GM21529 (cell line): ENCODE measurements around the gene AKAP10.
"Not testable (repeated sequence)": the region's sequence is repeated elsewhere in the genome, so short reads cannot be mapped to it uniquely, and the experiment has no call there.

Experiments
- ATAC-seq: cut with Tn5 transposase; IDR thresholded peaks from one replicate; pipeline ENCODE4 v1.9.1; 2021; ENCODE audit not compliant: unreplicated experiment

Gene AKAP10

GRCh38 chr17:19933628-19934027 is 44.0 kb downstream of the AKAP10 start:
- no peak for ATAC-seq

DNA sequence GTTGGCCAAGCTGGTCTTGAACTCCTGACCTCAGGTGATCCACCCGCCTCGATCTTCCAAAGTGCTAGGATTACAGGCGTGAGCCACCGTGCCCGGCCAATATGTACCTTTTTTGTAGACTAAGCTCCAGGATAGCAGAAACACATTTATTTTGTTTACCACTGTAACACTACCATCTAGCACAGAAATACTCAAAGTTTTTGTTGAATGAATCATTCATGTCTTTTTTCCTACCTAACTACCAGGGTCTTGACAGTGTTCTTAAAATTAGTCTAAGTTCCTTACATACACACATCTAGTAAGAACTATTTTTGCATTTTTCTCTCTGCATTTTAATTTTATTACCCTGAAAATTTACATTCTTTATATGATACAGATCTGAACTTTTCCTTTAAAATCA is 44.4 kb downstream of the AKAP10 start:
- ATAC-seq, result no peak

GRCh38 chr17:19928299-19928698 is 49.3 kb downstream of the AKAP10 start:
- ATAC-seq, result no peak

- ATAC-seq, result no peak
These were observed 62.2 kb downstream of the AKAP10 start for GRCh38 chr17:19915245-19915978.

DNA sequence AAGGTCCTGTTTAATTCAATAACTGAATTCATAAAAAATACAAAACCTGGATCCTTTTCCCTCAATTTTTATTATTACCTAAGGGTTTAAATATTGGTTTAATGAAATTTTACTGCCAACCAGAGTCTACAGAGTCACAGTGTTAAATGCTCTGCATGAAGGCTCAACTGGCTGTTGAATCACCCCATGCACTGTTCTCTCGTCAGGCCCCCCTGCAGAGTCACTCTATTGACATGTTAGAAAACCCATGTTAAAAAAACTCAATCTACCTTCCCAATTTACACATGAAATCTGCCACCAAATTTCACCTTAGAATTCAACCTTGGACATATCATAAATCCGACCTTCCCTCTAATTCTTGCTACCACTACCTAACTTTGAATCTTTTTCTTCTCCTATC is 66.6 kb downstream of the AKAP10 start:
- ATAC-seq, result no peak

- no peak for ATAC-seq
These were observed 68.5 kb downstream of the AKAP10 start for GRCh38 chr17:19909139-19909538.

DNA sequence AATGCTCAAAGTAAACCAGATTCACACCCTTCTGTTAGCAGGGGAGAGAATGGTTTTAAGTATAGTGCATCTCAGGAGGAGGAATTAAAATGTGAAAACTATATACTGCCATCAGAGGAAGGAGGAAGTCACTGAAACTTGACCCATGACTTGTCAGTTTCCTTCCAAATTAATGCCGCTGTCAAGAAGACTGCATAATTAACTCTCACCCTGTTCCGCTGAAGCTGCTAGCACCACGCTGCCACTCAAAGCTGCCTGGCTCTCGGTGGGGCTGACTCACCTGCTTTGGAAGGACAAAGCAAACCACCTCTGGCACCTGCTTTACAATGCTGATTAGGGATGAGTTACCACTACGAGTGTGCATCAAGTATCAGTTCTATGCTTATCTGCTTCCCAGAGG is 72.1 kb downstream of the AKAP10 start:
- ATAC-seq, result no peak

DNA sequence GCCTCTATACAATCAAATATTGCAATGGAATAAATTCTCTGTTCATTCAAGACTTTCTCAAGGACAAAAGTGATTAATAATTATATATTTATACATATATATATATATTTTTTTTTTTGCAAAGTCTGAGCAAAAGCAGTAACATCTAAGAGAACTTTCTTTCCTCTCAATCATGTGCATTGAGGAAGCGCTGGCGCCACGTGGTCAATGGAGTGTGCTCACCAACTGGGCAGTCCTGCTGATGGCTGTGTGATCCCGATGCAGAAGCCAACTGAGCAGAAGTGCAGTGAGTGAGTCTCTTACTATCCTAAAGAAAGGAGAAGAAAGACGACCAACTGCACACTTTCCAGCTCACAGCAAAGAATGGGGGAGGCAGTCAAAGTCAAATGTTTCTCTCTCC is 72.7 kb downstream of the AKAP10 start:
- ATAC-seq, result no peak

GRCh38 chr17:19904412-19904811 is 73.2 kb downstream of the AKAP10 start:
- no peak for ATAC-seq

DNA sequence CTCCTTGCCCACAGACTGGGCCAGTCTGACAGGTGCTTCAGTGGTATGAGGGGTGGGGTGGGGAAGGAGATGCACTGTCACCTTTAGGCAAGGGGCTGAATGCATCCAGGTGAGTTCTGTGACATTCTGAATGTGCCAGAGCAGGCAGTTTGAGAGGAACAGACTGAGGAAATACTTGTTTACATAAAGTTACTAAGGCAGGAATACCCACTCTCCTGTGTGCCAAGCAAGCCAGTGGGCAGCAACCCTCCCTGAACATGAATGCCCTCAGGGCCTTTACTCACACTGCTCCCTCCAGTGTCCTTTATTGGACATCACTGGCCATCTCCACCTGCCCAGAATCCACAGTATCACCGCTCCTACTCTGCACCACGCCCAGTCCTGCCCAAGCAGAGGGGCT is 76.8 kb downstream of the AKAP10 start:
- ATAC-seq, result no peak

DNA sequence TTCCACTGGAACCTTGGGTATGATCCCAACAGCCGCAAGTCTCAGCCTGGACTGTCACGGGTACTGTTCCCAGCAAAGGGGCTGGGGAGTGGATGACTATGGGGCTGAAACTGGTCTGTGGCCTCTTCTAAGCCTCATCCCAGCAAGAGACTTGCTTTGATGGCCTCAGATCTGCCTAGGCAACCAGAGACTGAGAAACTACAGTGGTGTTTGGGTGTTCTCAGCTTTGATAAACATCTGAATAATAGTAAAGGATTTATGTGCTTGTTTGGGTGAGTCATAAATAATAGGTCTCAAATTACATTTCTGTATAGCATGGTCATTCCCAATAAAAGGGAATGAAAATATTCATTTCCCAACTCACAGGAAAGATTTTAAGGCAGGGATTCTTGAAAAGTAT is 79.7 kb downstream of the AKAP10 start:
- no peak for ATAC-seq

- ATAC-seq, result no peak
These were observed 80.4 kb downstream of the AKAP10 start for GRCh38 chr17:19897090-19897837.

GRCh38 chr17:19896679-19897078 is 80.9 kb downstream of the AKAP10 start:
- no peak for ATAC-seq

GRCh38 chr17:19890554-19890953 is 87.1 kb downstream of the AKAP10 start:
- ATAC-seq, result not testable (repeated sequence)

DNA sequence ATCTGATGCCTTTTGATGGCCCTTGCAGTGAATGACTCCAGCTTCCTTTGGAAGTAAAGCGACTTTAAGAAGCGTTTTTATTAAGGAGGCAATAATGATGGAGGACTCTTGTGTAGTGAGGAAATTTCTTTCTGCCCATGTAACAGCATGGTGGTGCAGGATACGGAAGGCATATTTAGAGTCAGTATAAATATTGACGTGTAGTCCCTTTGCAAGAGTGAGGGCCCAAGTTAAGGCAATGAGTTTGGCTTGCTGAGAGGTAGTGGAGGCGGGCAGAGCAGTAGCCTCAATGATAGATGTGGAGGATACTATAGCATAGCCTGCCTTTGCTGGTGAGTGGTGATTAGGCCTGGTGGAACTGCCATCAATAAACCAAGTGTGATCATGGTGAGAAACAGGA is 87.6 kb downstream of the AKAP10 start:
- not testable (repeated sequence) for ATAC-seq

- no peak for ATAC-seq
These were observed 91.5 kb downstream of the AKAP10 start for GRCh38 chr17:19886116-19886515.

GRCh38 chr17:19883537-19884215 is 94.0 kb downstream of the AKAP10 start:
- ATAC-seq, result no peak

- ATAC-seq, result no peak
These were observed 97.2 kb downstream of the AKAP10 start for GRCh38 chr17:19880393-19880792.

GRCh38 chr17:19877364-19877945 is 100.2 kb downstream of the AKAP10 start:
- no peak for ATAC-seq

DNA sequence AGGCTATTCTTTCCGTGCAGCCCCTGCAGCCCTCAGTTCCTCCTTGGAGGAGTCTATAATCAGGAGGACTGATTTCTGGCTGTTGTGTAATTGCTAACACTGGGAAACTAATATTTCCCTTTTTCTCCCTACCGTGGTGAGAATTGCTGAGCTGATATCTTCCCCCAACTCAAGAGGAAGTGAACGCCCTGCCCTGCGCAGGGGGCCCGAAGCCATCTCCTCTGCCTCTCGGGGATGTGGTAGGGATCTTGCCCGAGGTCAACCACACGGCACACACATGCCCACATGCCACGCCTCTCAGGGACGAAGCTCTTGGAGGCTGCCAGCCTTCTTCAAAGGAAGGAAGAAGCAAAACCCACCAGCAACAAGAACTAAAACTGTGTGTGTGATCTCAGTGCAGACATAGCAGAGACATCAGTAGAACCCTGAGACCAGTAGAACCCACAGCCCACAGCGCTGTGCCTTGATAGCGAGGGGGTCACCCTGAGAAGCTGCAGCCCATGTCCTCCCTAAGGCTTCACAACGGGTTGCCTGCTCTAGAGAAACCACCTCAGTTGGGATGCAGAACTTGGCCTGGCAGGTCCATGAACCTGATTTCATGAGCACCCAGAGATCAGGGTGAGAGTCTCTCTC is 101.0 kb downstream of the AKAP10 start:
- no peak for ATAC-seq

DNA sequence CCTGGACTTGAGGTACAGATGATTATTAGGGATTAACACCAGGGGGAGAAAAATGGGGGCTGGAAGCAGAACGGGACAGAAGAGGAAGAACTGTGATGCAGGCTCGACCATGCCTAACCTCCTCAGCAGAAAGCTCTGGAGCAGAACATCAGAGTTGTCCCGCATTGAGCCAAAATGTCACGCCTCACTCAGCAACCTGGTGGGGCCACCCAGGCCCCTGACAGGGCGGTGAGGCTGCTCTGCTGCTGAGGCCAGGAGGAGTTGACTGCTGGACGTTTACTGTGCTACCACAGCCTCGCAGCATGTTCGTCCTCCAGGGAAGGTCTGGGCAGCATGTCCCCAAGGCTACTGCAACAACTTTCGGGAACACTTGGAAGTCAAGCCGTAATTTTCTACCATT is 103.4 kb downstream of the AKAP10 start:
- no peak for ATAC-seq
